Suprapubic skin (tissue), 4 donors: ENCODE data around the gene IL17B.

Source experiments
- POLR2A ChIP-seq, 2 donors: fragments of 450-650 bp; IDR thresholded peaks; one replicate each; pipeline ENCODE4 v1.6.1; 2017; ENCODE audit warnings: antibody characterized with exemption in 2 of 2, mild to moderate bottlenecking in 2 of 2, moderate library complexity in 2 of 2
- POLR2AphosphoS5 ChIP-seq, 3 donors: sonication (generic); formaldehyde crosslinking; IDR thresholded peaks; one replicate each; pipeline ENCODE4 v1.6.1; 2017; ENCODE audit warnings: antibody characterized with exemption in 3 of 3
- TF ChIP-seq, protein P1 (sequence below), 2 donors: fragments of 200-600 bp in 1 of 2; fragments of 450-650 bp in 1 of 2; sonication (generic) in 1 of 2; IDR thresholded peaks; one replicate each; pipeline ENCODE4 v1.5.1; 2016 to 2019; ENCODE audit warnings: antibody characterized with exemption in 2 of 2, mild to moderate bottlenecking in 1 of 2, moderate library complexity in 1 of 2

GRCh38 chr5:149328177-149328576, 50.9 kb downstream of the IL17B start:
- TF ChIP-seq POLR2A (IDR thresholded peaks at IDR 0.05) (no peak), POLR2AphosphoS5 (IDR thresholded peaks at IDR 0.05) (no peak)
- TF ChIP-seq, protein P1, sequence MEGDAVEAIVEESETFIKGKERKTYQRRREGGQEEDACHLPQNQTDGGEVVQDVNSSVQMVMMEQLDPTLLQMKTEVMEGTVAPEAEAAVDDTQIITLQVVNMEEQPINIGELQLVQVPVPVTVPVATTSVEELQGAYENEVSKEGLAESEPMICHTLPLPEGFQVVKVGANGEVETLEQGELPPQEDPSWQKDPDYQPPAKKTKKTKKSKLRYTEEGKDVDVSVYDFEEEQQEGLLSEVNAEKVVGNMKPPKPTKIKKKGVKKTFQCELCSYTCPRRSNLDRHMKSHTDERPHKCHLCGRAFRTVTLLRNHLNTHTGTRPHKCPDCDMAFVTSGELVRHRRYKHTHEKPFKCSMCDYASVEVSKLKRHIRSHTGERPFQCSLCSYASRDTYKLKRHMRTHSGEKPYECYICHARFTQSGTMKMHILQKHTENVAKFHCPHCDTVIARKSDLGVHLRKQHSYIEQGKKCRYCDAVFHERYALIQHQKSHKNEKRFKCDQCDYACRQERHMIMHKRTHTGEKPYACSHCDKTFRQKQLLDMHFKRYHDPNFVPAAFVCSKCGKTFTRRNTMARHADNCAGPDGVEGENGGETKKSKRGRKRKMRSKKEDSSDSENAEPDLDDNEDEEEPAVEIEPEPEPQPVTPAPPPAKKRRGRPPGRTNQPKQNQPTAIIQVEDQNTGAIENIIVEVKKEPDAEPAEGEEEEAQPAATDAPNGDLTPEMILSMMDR (IDR thresholded peaks at IDR 0.05) = no peak
